UCSD-AML1 (cell line): ENCODE data around the gene TYW1.
"Not testable (repeated sequence)": the region's sequence is repeated elsewhere in the genome, so short reads cannot be mapped to it uniquely, and the experiment has no call there.

Source experiments
- DNase-seq: peaks from one replicate; lab custom pipeline; 2025; ENCODE audit not compliant: unreplicated experiment; lab: John Stamatoyannopoulos, UW

The TYW1 gene

GRCh38 chr7:67128257-67128656 lies 131.6 kb downstream of the TYW1 start:
- DNase-seq, result not testable (repeated sequence)

GRCh38 chr7:67130766-67131165 lies 134.1 kb downstream of the TYW1 start:
- not testable (repeated sequence) for DNase-seq

- not testable (repeated sequence) for DNase-seq
Measured at GRCh38 chr7:67134912-67135311, 138.3 kb downstream of the TYW1 start.

DNA sequence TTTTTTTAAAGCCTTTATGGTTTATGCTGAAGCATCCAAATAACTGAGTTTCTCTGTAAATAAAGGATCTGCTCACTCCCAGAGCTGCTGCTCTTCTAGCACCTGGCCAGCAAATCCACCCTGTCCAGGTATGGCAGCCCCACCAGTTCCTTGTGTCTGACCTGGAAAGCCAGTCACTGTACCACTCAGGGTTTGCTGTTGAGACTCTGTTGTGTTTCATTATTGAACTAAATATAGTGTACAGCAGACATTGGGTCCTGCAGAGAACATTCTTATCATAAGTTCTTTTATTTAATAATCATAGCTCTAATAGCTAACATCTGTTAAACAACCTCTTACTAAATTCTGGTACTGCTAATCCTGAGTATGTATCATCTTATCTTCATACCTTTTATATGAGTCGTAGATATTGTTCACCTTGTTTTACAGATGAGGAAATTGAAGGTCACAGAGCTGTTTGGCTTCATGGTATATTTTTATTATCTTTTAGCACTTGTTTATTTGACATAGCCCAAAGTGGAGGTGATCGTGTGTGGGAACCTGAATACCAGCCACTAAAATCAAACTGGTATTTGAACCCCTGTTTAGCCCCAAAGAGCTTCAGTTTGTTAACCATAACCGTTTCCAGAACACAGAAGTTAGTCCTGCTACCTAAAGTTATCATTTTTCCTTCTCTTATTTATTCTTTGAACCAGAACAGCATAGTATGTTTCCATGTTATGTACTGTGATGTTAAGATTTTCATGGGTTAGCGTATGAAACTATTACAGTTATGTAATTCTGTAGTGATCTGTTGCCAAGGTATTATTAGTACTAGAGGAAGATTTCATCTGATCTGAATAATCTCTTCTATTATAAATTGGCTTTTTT lies 139.2 kb downstream of the TYW1 start:
- not testable (repeated sequence) for DNase-seq

- DNase-seq, result not testable (repeated sequence)
Measured at GRCh38 chr7:67137489-67137888, 140.9 kb downstream of the TYW1 start.

GRCh38 chr7:67139876-67140275 lies 143.2 kb downstream of the TYW1 start:
- not testable (repeated sequence) for DNase-seq

GRCh38 chr7:67141001-67141400 lies 144.4 kb downstream of the TYW1 start:
- DNase-seq, result not testable (repeated sequence)

DNA sequence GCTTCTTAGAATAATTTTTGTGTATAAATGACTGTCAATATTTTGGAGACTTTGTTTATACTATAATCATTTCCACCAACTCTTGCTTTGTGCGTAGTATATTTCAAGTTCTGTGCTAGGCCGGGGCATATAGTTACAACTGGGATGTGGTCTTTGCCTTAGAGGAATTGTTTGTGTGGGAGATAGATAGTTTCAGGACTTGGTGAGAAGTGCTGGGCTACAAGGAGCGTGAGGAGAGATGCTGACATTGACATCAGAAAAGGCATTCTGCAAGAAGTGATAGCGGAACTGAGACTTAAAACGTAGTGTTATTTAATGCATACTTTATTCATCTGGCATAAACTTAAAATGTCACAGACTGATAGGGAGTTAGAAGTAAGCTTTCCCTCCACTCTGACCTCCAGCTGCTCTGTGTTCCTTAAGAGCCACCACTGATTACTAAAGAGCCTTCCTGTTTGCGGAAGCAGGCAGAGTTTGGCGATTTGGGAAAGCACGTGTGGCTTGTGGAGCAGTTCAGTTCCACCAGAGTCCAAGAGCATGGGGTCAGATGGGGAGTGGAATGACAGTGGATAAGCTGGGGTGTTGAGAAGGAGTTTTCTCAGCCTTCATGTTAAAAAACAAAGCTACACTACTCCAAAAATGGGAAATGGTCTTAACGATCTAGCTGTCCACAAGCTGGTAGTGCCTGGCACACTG lies 146.6 kb downstream of the TYW1 start:
- peak; percentile 5 for DNase-seq

DNA sequence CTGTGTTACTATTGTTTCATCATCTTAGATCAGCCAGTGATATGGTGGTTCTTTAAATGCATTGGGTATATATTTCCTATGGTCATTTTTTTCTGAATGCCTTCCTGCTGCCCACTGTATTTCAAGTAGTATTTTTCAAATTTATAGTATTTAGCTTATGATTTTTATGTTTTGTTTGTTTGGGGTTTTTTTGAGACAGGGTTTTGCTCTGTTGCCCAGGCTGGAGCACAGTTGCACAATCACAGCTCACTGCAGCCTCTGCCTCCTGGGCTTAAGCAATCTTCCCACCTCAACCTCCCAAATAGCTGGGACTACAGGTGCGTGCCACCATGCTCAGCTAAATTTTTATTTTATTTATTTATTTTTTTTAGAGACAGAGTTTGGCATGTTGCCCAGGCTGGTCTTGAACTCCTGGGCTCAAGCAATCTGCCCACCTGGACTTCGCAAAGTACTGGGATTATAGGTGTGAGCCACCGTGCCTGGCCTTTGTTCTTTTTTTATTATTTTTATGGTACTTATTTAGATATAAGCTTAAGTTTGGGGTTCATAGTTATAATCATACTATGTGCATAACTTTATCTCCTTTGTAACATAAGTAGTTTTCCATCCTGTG lies 149.1 kb downstream of the TYW1 start:
- not testable (repeated sequence) for DNase-seq

DNA sequence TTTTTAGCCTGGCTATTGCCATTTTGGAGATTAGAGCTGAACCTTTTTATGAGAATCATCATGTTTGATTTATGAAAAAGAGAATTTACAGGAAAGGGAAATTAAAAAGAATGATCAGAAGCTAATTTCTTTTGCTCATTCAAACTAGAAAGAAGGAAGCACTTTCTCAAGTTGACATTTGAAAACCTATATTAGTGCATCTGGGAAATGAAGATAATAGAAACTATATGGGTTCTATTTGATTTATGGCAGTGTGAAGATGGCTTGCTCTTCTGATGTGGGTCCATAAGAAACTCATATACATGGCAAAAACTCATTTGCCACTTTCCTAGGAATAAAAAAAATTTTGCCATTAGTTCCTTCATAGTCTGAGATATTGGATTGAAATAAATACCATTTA lies 152.5 kb downstream of the TYW1 start:
- not testable (repeated sequence) for DNase-seq

DNA sequence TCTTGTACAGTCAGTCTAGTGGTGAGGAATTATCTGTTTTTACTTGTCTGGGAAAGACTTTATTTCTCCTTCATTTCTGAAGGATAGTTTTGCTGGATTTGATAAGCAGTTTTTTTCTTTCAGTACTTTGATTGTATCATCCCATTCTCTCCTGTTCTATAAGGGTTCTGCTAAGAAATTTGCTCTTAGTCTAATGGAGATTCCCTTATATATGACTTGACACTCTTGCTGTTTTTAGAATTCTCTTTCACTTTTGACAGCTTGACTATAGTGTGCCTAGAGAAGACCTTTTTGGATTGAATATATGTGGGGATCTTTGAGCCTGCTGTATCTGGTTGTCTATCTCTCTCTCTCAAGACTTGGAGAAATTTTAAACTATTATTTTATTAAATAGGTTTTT lies 157.7 kb downstream of the TYW1 start:
- DNase-seq, result not testable (repeated sequence)

- DNase-seq, result not testable (repeated sequence)
Measured at GRCh38 chr7:67156064-67156463, 159.4 kb downstream of the TYW1 start.

DNA sequence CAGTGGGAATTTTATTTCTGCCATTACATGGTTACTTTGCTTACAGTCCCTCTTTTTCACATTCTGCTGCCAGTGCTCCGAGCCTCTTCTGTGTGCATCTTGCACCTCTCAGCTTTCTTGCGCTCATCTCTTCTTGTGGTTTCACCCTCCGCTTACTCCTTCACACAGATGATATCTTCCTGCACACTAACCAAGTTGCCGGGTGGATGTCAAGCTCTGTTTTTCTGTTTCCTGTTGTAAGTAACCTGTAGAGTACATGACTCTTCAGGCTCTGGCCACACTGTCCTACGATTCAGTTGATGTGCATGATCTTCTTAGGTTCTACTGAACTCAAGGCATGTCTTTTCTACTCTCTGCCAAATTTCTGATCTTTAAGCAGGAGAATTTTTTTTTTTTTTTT lies 166.7 kb downstream of the TYW1 start:
- not testable (repeated sequence) for DNase-seq

- DNase-seq, result not testable (repeated sequence)
Measured at GRCh38 chr7:67171151-67171550, 174.5 kb downstream of the TYW1 start.

DNA sequence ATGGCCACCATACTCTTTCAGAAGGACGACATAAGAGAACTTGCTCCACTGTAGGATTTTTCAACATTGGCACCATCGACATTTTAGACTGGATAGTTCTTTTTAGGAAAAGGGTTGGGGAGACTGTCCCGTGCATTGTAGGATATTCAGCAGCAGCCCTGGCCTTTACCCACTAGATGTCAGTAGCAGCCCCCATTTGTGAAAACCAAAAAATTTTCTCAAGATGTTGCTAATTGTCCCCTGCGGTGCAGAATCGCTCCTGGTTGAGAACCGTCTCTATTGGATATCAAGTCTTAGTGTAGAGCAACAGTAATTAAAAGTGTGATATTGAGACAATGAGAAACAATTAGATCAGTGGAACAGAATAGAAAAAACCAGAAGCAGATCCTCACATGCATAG lies 180.1 kb downstream of the TYW1 start:
- DNase-seq, result not testable (repeated sequence)

GRCh38 chr7:67178915-67179688 lies 182.5 kb downstream of the TYW1 start:
- not testable (repeated sequence) for DNase-seq

DNA sequence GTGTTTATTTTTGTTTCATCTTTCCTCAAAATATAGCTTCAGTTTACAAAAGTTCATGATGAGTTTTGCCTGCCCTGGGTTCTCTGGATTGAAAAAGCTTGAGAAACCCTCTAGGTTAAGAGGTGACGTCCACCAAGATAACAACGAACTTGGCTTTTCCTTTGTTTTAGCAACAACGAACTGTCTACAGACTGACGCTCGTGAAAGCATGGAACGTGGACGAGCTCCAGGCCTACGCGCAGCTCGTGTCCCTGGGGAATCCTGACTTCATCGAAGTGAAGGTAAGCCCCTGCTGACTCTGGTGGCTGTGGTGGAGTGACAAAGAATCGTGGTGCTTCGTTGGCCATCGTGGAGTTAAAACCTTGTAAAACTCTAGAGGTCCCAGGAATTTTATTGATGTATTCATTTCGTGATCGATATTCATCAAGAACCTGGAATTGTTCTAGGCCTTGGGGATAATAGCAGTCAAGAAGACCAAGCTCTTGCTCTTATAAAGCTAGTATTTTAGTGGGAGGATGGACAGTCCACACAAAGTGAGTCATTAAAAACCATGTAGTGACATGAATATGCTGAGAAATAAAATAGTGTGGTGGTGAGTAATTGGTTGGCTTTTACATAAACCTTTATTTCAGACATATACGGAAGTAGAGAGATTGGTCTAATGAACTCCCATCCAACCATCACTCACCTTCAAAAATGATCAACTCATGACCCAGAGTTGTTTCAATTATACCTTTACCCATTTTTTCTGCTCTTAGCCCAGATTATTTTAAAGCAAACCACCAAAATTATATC lies 186.5 kb downstream of the TYW1 start:
- DNase-seq, result not testable (repeated sequence)

- not testable (repeated sequence) for DNase-seq
Measured at GRCh38 chr7:67184912-67185659, 188.5 kb downstream of the TYW1 start.

- DNase-seq, result not testable (repeated sequence)
Measured at GRCh38 chr7:67185660-67186129, 189.1 kb downstream of the TYW1 start.
